ENCODE results near the gene CTDNEP1. TPM values are rescaled to one million over a fixed set of nuclear protein-coding genes. Genes with fewer than 3 reads are reported as not detected.

CTDNEP1 gene
- total RNA-seq, 1 donor from 2014 or later, result 103 TPM

DNA sequence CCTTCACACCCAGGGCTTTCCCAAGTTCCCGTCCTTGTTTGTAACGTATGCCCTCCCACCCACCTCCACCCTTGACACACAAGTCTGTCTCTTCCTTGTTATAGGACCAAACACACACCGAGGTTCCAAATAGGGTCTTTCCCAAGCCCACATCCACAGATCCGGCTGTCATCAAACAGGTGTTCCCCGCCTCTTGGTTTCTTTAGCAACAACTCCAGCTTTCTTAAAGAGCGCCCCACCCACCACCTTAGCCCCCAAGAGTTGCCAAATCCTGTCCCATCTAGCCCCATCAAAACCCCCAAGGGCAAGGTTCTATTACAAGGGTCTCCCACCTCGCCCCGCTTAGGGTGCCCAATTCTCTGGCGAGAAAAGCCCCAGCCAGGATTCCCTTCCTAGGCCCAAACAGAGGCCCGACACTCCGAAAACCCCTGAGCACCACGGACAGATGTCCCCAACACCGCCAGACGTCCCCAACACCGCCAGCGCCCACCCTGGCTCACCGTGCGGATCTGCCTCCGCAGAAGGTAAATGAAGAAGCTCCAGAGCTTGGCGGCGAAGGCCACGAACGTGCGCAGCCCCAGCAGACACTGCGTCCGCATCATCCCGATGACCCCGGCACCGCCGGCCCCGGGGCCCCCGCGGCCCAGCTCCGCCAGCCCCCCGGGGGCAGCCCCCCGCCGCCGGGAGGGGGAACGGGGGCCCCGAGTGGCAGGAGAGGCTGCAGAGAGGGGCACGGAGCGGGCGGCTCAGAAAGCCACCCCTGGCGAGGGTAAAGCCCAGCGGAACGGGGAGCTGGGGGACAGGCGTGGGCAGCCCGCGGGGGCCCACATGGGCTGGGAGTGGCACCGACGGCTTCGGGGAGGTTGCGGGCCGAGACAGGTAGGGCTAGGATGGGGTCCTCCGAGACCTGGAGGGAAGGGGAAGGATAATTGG, 573 bp downstream of the CTDNEP1 start:
- H3K79me2 ChIP-seq (ENCODE audit: insufficient read depth, low read length), result peaks cover 70% of the 10 kb centered on the region
- H3K27ac Mint-ChIP-seq (ENCODE audit: unreplicated experiment), result peak overlapping the region; percentile 99

DNA sequence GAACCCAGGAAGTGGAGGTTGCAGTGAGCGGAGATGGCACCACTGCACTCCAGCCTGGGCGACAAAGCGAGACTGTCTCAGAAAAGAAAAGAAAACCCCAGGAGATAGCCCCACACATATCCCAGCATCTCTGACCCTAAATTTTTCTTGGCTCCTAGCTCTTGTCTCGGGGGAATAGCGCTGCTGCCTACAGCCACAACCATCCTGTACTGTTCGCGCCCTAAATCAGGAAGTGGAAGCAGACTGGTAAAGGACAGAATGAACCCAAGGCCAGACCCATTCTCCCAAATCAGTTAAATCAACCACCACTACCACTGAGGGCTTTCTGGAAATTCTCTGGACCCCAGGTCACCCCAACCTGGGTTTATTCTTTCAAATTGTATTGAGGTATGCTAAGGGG, 1.7 kb downstream of the CTDNEP1 start:
- peak overlapping the region; percentile 97 for H3K9ac ChIP-seq (ENCODE audit: low read length)
- H3K36me3 ChIP-seq (ENCODE audit: insufficient read depth, low read length), result peaks cover 17% of the 10 kb centered on the region
- H2AFZ ChIP-seq (ENCODE audit: low read depth, low read length), result no peak overlapping the region
- no peaks in the 10 kb centered on the region for H3K9me3 ChIP-seq (ENCODE audit: insufficient read depth, low read depth, low read length)
- Mint-ChIP-seq H3K4me3 (ENCODE audit: unreplicated experiment) (peak overlapping the region; percentile 98), H3K27me3 (ENCODE audit: low read depth, unreplicated experiment) (no peaks in the 10 kb centered on the region), H3K4me1 (ENCODE audit: low read depth, unreplicated experiment) (peaks cover 25% of the 10 kb centered on the region), H3K9me3 (ENCODE audit: unreplicated experiment) (no peaks in the 10 kb centered on the region), H3K27ac (ENCODE audit: unreplicated experiment) (no peak overlapping the region), H3K36me3 (ENCODE audit: low read depth, unreplicated experiment) (peaks cover 7% of the 10 kb centered on the region)
- peak overlapping the region; percentile 84 for H3K4me3 ChIP-seq (ENCODE audit: insufficient read depth, low read depth, low read length)
- H3K27me3 ChIP-seq (ENCODE audit: insufficient read depth, low read length), result no peaks in the 10 kb centered on the region
- TF ChIP-seq, protein P1, sequence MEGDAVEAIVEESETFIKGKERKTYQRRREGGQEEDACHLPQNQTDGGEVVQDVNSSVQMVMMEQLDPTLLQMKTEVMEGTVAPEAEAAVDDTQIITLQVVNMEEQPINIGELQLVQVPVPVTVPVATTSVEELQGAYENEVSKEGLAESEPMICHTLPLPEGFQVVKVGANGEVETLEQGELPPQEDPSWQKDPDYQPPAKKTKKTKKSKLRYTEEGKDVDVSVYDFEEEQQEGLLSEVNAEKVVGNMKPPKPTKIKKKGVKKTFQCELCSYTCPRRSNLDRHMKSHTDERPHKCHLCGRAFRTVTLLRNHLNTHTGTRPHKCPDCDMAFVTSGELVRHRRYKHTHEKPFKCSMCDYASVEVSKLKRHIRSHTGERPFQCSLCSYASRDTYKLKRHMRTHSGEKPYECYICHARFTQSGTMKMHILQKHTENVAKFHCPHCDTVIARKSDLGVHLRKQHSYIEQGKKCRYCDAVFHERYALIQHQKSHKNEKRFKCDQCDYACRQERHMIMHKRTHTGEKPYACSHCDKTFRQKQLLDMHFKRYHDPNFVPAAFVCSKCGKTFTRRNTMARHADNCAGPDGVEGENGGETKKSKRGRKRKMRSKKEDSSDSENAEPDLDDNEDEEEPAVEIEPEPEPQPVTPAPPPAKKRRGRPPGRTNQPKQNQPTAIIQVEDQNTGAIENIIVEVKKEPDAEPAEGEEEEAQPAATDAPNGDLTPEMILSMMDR (IDR thresholded peaks at IDR 0.05; ENCODE audit: insufficient read depth, low read depth, low read length), result no peak
- TF ChIP-seq EZH2 (IDR thresholded peaks at IDR 0.05; ENCODE audit: insufficient read depth, low read length), result no peak
- H3K4me2 ChIP-seq (ENCODE audit: low read length), result peak overlapping the region; percentile 95
- peaks cover 32% of the 10 kb centered on the region for H4K20me1 ChIP-seq (ENCODE audit: insufficient read depth, low read length)
- FAIRE-seq (no peak), DNase-seq (ENCODE audit: low read depth) (no peak)
- H3K4me1 ChIP-seq (ENCODE audit: insufficient read depth, low read length), result peaks cover 15% of the 10 kb centered on the region
- no peak overlapping the region for H3K27ac ChIP-seq (ENCODE audit: low read depth, low read length)
- H3K79me2 ChIP-seq (ENCODE audit: insufficient read depth, low read length), result peaks cover 74% of the 10 kb centered on the region

More for the DNA sequence above, 573 bp downstream of the CTDNEP1 start:
- H3K9me3 ChIP-seq (ENCODE audit: insufficient read depth, low read depth, low read length), result no peaks in the 10 kb centered on the region
- peak overlapping the region; percentile 98 for H3K4me3 Mint-ChIP-seq (ENCODE audit: unreplicated experiment)
- H3K4me1 ChIP-seq (ENCODE audit: insufficient read depth, low read length), result peaks cover 15% of the 10 kb centered on the region
- H3K27me3 ChIP-seq (ENCODE audit: insufficient read depth, low read length), result no peaks in the 10 kb centered on the region
- FAIRE-seq (no peak), DNase-seq (ENCODE audit: low read depth) (no peak)
- no peaks in the 10 kb centered on the region for H3K27me3 Mint-ChIP-seq (ENCODE audit: low read depth, unreplicated experiment)
- H4K20me1 ChIP-seq (ENCODE audit: insufficient read depth, low read length), result peaks cover 32% of the 10 kb centered on the region
- peaks cover 7% of the 10 kb centered on the region for H3K36me3 Mint-ChIP-seq (ENCODE audit: low read depth, unreplicated experiment)
- H3K4me2 ChIP-seq (ENCODE audit: low read length), result peak overlapping the region; percentile 95
- H3K4me1 Mint-ChIP-seq (ENCODE audit: low read depth, unreplicated experiment), result peaks cover 25% of the 10 kb centered on the region
- peak overlapping the region; percentile 97 for H3K9ac ChIP-seq (ENCODE audit: low read length)
- TF ChIP-seq, protein P1 (IDR thresholded peaks at IDR 0.05; ENCODE audit: insufficient read depth, low read depth, low read length), result no peak
- TF ChIP-seq EZH2 (IDR thresholded peaks at IDR 0.05; ENCODE audit: insufficient read depth, low read length), result no peak
- H2AFZ ChIP-seq (ENCODE audit: low read depth, low read length), result peak overlapping the region; percentile 65
- H3K36me3 ChIP-seq (ENCODE audit: insufficient read depth, low read length), result peaks cover 15% of the 10 kb centered on the region
- peak overlapping the region; percentile 84 for H3K4me3 ChIP-seq (ENCODE audit: insufficient read depth, low read depth, low read length)
- no peaks in the 10 kb centered on the region for H3K9me3 Mint-ChIP-seq (ENCODE audit: unreplicated experiment)
- H3K27ac ChIP-seq (ENCODE audit: low read depth, low read length), result peak overlapping the region; percentile 99

Measured in astrocyte (in vitro differentiated cells and primary cell).